IPS DF 4.7 (cell line): Measurements from ENCODE around the gene AK8.
A peak's percentile ranks its signal among the peaks of the same experiment; 100 is the strongest.

ENCODE experiments used
- DNase-seq: peaks from one replicate; pipeline ENCODE4 v3.0.0-alpha.2; 2013; ENCODE audit warnings: low spot score; ENCODE audit errors: extremely low read depth

AK8 gene

DNA sequence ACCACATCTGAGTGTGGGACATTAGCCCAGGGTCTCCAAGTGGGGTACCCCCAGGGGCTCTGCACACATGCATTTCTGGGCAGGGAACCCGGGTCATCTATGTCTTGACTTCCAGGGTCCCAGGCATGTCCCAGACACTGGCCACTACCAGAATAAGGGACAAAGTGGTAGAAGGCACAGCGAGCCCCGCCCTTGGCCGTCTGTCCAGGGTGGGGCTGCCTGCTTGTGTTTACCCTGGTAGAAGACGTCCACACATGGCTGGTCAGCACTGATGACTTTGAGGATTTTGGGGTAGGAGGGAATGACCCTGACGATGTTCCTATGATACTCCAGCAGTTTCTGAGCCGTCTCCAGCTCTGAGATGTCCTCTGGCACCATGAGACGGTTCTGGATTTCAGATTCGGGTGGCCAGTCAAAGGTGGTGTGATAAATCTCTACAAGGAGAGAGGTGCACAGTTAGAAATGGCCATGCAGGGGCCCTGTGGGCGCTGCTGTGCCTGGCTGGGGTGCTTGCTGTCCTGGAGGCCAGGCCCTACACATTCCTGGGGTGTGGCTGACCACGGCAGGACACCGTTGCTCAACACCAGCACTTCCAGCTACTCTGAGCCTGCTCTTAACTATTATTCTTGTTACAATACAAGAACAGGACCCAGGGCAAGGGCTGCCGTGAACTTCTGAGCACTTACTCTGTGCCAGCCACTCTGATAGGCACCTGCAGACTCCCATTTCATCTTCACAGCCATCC is 51.3 kb downstream of the AK8 start:
- DNase-seq, result no peak

- DNase-seq, result no peak
Measured at GRCh38 chr9:132826131-132826530, 52.0 kb downstream of the AK8 start.

DNA sequence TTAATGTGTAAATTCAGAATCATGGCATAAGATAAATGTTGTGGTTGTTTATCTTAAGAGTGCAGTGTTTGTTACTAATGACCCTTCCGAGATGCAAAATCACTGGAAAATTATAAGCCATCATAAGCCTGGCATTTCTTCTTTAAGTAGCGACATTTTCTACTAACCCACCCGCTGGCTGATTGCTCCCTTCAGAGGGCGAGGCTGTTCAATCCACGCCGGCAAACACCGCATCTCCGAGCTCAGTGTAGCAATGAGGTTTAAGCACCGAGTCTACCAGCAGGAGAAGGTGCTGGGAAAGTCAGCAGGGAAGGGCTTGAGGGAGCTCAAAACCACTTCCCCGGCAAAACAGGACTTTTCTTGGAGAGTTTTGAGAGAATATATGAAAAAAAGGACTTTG is 52.7 kb downstream of the AK8 start:
- DNase-seq, result no peak

GRCh38 chr9:132824951-132825350 is 53.1 kb downstream of the AK8 start:
- no peak for DNase-seq

DNA sequence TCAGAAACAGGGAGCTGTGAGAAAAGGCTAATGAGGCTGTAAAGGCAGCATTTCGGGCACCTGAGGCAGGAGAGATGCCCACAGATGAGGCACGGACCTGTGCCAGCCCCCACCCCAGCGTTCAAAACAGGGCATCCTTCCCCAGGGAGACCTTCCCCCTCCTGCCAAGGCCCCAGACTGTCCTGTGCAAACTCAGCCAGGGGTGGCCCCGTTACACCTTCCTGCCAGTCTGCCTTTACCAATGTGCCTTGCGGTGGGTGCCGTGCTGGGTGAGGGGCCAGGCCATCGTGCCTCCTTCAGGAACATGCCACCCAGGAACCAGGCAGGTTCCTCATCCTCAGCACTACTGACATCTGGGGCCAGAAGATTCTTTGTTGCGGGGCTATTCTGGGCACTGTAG is 53.9 kb downstream of the AK8 start:
- DNase-seq, result no peak

DNA sequence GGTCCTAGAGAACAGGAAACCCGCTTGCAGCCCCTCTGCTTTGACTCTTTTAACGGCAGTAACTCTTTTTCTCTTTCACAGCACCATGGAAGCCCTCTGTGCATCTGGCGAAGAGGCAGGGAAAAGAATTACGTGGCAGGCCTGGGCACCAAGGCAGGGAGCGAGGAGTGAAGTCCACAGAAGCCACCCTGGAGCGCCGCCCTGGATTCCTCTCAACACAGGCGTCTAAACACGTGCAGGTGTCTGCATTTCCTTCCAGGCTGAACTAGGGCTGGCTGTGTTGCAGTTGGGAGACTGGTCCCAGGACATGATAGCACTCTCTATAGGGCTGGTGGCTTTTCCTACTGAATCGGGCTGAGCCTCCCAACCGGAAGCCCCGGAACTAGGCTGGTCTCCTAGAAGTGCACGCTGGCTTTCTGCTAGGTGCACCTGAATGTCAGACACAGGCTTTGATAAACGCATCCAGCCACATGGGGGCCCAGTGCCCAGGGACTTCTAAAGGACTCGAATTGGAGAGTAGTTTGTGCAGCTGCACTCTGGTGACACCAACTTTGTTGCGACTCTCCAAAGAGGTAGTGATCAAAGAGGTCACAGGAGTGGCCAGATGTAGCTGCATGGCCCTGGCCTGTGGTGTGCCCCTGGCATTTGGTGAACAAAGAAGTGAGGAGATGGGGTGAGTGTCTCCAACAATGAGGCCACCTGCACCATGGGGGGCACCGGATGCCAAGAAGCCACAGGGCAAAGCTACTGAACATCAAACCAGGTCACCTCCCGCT is 54.5 kb downstream of the AK8 start:
- no peak for DNase-seq

- no peak for DNase-seq
Measured at GRCh38 chr9:132820169-132820944, 57.7 kb downstream of the AK8 start.

DNA sequence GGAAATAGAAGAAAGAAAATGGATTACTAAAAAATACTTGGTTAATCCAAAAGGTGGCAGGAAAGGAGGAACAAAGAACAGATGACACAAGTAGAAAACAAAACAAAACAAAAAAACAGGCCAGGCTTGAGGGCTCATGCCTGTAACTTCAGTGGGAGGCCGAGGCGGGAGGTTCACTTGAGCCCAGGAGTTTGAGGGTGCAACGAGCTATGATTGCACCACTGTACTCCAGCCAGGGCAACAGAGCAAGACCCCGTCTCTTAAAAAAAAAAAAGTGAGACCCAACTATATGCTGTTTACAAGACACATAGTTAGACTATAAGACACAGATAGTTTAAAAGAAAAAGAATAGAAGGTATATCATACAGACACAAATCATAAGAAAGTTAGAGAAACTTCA is 59.5 kb downstream of the AK8 start:
- DNase-seq, result no peak

DNA sequence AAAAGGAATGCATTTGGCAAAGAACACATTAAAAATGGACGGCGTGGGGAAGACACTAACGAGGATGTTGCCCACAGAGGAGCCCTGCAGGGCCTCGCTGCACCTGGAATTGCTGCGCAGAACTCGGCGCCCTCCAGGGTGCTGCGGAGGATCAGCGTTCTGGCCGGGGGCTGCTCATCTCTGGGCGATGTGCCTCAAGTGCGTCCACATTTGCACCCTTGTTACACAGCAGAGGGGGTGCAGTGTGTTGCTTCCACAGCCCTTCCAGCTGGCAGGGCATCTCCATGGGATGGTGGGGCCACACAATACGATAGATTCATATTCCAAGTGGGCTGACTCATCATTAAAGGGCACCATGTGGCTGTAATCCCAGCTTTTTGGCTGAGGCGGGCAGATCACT is 63.1 kb downstream of the AK8 start:
- DNase-seq, result no peak

DNA sequence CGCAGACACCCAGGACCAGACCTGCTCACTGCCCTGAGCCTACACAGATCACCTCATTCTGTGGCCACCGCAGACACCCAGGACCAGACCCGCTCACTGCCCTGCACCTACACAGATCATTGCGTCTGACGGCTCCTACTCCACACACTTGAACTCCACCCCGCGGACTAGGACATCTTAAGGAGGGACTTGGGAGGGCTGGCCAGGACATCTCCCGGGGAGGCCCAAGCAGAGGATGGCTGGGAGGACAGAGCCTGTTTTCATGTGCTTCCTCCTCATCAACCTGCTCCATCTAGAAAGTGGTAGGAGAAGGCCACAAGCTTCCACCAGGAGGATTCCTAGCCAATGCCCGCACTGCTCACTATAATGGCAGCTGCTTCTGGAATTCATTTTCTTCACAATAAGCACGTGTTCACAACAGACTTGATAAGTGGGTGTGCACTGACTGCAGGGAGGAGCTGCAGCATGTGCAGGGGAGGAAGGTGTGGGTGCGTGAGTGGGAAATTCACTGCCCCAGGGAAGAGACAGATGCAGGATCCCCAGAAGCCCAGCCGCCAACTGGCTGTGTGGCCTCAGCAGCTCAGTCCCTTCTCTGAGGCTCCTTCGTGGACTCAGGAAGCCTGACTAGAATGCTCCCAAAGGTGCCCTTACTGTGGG is 64.8 kb downstream of the AK8 start:
- no peak for DNase-seq

GRCh38 chr9:132811985-132812384 is 66.1 kb downstream of the AK8 start:
- DNase-seq, result no peak

GRCh38 chr9:132810314-132810713 is 67.8 kb downstream of the AK8 start:
- DNase-seq, result no peak

DNA sequence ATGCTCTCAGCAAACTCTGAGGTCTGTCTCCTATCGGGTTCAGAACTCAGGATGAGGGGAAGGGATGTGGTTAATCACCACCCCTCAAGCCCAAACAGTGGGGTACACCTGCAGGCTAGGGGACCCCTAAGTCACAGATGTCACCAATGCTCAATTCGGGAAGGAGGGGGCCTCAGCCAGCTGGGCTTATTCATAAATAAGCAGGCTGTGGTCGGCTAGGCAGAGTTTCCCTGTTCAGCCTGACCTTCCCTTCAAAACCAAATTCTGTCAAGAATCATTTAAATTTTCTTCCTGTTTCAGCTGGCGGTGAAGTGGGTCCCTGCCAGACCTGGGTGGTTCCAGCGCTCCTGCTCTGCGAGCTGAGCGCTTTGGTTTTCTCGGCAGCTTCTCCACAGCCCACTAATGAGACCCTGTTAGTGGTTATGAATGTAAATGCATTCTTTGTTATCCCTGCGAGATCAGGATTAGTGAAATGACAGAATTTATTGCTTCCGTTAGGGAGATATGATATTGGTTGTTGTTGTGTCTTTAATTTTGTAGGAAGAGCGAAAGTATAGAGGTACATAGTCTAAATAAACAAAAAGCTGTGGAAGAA is 68.3 kb downstream of the AK8 start:
- DNase-seq, result no peak

DNA sequence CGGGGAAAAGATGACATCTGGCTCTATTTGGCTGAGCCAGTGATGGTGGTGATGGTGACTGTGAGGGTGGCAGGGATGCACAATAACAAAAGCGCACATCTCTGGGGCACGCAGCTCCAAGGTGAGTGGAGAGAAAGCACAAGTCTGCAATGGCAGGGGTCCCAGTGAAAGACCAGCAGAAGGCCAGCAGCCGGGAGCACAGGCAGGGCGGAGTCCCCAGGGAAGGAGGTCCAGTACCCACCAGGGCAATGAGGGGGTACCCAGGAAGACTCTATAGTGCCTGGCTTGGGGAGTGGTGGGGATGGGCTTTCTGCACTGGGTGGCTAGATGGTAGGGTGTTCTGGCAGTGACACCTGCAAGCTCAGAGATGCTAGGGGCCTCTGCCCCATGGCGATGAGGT is 69.4 kb downstream of the AK8 start:
- no peak for DNase-seq

DNA sequence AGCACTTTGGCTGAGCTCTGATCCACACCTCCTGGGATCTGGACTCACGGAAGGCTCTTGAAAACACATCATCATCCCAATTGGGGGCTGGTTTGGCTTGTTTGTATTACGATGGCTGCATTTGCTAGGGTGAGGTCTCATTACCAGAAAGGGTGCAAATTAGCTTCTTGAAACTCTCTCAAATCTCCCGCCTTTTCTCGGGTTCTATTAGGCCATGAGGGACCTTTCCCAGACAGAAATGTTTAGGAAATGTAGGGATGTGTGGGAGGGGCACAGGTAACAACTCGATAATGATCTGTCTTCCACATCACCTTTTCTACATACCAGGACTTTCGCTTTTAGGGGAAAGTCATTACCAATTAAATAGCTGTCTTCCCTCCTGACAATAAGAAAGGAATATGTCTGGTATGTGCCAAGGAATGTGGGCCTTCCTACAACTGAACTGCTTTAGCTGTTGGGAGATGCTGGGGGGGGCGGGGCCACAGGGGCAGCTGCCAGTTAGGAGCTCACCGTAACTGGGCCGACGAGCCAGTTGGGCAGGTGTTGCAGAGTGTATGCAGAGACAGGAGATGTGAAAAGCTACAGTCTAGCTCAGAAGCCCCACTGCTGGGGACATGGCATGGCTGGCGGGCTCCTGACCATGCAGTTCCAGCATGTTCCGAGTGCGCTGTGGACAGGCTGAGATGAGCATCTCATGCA is 71.2 kb downstream of the AK8 start:
- peak; percentile 46 for DNase-seq

DNA sequence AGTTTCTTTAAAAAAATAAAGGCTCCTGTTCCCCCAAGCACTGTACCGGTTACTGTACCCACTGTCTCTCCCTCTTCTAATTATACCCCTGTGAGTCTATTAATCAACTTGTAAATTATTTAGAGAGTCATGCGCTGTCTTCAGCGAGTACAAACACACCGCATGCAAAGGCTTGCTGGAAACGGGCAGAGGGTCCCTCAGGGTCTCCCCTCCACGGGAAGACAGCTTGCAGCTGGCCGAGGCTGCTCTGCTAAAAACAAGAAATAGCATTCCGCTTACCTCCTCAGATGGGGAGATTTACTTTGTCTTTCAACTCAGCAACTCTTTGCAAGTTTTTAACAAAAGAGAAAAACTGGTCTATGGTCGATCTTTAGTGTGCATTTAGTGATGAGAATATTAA is 71.8 kb downstream of the AK8 start:
- DNase-seq, result no peak

DNA sequence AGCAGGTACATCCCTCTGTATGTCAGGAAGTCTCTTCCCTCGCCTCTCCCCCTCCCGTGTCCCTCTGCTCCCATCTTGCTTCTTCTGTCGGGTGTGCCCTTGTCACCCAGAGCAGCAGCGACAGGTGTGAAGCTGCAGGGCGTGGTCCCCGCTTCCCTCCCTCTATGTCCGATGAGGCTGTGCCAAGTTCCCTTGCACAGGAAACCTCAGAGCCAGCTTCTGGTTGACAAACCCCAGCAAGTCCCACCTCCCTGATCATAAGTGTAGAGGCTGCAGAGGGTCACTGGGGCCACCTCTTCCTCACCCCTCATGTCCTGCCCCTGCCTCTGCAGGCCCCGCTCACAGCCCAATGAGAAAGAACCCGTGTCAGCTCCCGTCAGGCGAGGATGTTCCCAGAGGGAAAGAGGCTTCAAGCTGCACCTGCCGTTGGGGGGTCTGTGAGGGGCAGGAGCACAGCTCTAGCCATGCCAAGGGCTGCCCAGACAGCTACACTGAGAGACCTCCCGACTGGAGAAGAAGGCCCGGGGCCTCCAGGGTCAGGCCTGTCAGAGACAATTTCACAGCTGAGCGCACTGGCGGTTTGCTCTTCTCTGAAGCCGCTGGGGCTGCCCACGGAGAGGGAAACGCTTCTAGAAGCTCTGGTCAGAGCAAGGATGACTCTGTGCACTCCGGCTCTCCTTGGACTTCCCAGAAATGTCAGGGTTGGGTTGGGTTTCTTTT is 73.3 kb downstream of the AK8 start:
- DNase-seq, result no peak

DNA sequence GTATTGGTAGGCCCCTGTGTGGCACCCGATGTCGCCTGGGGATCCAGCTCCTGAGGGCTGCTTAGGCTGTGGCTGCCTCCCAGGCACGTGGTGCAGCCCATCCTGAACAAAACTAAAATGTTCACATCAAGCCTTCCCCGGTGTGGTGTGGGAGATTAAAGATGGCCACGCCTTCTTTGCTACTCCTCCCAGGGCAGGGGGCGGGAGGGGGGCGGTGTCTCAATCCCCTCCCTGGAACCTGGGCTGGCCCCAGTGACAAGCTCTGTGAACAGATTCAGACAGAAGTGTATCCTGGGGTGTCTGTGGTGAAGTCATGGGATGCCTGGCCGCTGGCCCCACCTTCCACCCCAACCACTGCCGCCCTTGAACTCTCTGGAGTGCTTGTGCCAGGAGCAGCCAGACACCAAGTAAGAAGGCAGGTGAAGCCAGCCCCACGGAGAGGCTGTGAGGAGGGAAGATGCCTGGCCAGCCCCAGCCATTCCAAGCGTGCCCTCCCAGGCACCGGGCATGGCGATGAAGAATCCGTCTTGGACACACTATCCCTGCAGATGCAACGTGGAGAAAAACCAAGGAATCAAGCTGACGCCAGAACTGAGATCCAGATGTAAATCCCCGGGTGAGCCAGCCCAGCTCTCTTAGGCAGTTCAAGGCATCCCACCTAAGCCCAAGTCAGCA is 75.8 kb downstream of the AK8 start:
- DNase-seq, result no peak

DNA sequence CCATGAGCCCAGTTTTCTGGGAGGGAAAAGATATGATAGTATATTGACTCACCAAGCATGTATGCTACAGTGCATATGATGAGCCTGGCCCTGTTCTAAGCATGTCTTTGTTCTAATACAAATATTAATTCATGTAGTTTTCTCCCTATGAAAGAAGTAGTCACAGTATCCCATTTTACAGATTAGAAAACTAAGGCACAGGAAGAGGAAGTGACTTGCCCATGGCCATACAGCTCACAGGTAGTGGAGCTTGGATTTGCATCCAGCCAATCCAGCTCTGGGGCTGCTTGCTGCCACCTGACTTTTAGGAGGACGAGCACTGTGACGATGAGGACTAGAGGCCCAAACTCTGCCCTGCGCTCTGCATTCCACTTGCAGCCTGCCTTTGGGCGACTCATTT is 76.4 kb downstream of the AK8 start:
- DNase-seq, result no peak
